ENCODE measurements around the gene ZNF133.
A peak's percentile ranks its signal among the peaks of the same experiment; 100 is the strongest.

ZNF133 gene

DNA sequence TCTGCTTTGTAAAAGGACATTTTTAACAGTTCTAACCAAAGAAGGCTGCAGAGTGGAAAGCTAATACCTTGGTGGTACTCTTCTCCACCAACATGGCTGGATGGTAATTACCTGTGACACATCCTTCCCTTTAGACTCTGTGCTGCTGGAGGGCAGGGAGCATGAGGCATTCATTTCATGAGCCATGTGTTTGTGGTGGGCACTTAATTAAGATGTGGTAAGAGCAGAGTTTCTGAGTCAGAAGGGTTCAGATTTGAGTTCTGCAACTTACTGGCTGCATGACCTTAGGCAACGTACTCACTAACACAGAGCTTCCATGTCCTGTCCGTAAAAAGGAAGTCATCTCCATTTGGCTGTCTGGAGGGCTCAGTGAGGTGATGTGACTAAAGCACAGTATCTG, 9.1 kb upstream of the ZNF133 start:
- intact Hi-C loops (cut with DNase I), result loop anchor here (10.0 kb wide), 1 partner anchor 774 kb away; no protein-coding TSS in a partner anchor
- no peak for DNase-seq

DNA sequence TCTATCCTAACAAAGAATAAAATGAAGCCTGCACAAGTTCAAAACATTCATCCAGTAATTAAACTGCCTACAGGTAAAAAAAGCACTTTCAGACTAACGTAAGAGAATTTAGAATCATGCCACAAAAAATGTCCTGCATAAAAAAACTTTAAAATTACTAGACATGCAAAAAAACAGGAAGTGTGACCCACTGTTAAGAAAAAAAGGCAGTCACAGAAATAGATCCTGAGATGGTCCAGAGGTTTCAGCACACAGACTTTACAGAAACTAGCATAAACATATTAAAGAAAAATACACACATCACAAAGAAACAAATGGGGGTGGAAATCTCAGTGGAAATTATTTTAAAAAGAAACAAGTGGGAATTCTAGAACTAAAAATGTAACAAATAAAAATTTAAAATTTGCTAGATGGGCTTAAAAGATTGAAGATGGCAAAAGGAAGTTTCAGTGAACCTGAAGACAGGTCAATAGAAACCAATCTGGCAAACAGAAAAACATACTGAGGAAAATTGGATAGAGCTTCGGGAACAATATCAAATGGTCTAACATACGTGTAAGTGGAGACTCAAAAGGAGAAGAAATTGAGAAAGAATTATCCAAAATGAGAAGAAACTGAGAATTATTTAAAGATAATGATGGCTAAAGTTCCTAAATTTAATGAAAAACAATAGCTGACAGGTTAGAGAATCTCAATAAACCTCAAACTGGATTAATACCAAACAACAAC, 3.4 kb upstream of the ZNF133 start:
- intact Hi-C loops (cut with DNase I), result loop anchor here (5.0 to 10.0 kb wide), 3 partner anchors 148 to 320 kb away; partner anchors contain the start of genes DZANK1, KAT14, MGME1 and PET117
- no peak for DNase-seq

DNA sequence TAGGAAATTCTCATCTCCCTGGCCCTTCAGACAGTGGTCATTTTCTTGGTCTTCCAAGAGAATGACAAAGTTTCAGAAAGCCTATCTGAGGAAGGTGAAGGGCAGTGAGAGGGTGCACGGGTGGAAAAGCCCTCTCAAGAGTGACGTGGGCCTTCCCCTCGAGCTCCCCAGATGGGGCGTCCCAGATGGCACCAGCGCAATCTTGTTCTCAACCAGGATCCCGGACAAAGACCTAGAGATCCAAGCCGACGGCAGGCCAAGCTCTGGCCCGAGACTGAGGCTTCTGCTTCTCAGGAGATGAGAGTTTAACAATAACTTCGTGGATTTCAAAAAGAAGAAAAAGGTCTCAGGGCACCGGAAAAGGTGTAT, 797 bp upstream of the ZNF133 start:
- DNase-seq, result peak in 2 of 10 donors; percentile 16 to 75
- intact Hi-C loops (cut with DNase I), result loop anchor here (5.0 to 10.0 kb wide), 3 partner anchors 150 to 323 kb away; partner anchors contain the start of genes DZANK1, KAT14, MGME1 and PET117

DNA sequence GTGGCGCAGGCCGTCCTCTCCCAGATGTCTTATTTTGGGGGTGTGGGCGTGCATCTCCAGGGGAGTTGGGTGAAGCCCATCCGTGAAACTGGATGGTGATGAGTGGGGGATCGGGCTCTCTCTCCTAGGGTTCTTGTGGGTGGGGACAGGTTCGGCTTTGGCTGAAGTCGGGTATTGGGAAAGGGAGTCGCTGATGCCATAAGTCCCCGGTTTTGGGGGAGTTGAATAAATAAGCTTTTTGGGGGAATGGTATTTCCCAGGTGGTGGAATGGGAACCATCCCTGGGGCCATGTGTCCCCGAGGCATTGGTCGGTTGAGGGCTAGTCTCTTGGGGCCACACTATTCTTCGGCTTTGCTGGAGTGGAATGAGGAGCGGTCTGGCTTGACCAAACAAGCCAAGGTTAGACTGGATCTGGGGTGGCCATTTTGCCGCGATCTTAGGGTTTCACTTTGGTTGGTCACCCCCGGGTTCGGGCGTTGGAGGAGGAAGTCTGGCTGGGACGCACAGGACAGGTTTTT, 481 bp downstream of the ZNF133 start:
- intact Hi-C loops (cut with DNase I), result loop anchor here (5.0 to 10.0 kb wide), 3 partner anchors 152 to 324 kb away; partner anchors contain the start of genes DZANK1, KAT14, MGME1 and PET117
- DNase-seq, result peak in 2 of 10 donors; percentile 8 to 80

DNA sequence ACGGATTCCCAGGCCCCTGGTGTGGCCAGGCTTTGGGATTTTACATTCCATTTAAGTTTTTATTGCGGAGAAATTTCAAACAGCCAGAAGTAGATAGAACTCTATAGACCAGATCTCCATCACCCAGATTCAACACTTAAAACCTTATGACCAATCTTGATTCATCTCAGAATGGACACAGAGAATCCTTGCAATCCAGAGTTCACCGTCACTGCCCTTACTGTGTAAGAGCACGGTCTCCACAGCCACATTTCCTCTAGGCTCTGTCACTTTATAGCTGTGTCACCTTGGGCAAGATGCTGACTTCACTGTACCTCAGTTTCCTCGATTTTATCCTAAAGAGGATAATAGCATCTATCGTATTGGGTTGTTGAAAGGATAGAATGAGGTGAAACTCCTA, 979 bp downstream of the ZNF133 start:
- intact Hi-C loops (cut with DNase I), result loop anchor here (5.0 to 10.0 kb wide), 3 partner anchors 152 to 325 kb away; partner anchors contain the start of genes DZANK1, KAT14, MGME1 and PET117
- DNase-seq, result no peak

DNA sequence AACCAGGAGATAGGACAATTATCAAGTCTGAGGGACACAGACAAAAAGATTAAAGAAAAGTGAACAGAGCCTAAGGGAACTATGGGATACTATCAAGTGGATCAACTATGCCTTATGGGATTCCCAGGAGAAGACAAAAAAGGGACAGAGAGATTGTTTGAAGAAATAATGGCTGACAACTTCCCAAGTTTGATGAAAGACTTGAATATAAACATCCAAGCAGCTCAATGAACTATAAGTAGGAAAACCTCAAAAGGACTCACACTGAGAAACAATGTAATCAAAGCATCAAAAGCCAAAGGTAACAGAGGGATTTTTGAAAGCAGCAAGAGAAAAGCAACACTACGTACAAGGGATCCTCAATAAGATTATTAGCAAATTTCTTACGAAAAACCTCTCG, 11.0 kb downstream of the ZNF133 start:
- DNase-seq, result no peak
- intact Hi-C loops (cut with DNase I), result no loop called here

DNA sequence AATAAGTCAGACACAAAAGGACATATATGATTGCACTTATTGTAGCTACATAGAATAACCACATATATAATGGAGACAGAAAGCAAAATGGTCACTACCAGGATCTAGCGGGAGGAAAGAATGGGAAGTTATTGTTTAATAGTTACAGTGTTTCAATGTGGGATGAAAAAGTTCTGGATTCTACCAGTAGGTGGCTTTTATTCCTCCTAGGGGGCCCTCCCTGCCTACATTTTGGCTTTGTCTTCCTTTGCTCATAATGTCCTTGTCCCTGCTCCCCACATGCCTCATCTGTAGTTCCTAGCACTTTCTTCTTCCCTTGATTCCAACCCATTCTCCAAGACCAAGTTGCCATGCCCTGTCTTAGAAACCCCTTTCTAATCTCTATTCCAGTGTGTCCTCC, 16.3 kb downstream of the ZNF133 start:
- intact Hi-C loops (cut with DNase I), result no loop called here
- DNase-seq, result no peak

DNA sequence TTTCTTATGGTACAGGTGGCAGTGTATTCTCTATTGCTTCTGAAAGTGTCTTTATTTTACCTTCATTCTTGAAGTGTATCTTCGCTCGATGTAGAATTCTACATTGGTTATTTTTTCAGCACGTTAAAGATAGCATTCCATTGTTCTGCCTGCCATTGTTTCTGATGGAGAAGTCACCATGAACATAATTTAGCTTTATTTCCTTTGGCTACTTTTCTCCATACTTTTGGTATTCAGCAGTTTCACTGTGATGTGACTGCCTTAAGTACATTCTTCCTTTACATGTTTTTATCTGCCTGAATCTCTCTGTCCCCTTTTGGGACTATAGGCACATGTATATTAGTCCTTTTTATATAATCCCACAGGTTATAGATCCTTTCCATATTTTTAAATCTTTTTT, 19.0 kb downstream of the ZNF133 start:
- intact Hi-C loops (cut with DNase I), result no loop called here
- no peak for DNase-seq

DNA sequence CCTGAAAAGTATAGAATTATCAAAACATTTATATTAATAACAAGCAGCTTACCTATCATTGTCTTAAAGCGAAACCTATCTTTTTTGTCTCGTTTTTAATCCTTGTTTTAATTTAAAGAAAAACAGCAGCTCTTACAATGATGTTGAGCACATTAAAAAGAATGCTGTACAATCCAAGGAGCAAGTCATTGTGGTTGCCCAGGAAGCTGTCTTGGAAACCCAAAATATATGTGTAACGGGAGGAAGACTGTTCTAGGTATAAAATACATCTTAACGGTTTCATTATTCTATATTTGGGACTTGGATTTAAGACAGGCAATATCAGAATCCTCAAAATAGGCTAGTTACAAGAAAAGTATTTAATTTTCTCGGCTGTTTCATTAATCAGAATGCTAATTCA, 21.7 kb downstream of the ZNF133 start:
- no peak for DNase-seq
- intact Hi-C loops (cut with DNase I), result no loop called here

DNA sequence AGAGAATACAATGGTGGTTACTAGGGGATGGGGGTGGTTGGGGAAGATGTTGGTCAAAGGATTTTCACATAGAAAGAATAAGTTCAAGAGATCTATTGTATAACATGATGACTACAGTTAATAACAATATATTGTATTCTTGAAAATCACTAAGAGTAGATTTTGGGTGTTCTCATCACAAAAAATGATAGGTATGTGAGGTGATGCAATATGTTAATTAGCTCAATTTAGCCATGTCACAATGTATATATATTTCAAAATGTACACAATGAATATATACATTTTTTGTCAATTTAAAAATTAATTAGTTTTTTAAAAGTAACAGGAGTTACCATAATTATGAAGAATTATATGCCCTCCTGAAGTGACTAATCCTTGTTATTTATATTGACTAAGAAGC, 22.3 kb downstream of the ZNF133 start:
- no peak for DNase-seq
- intact Hi-C loops (cut with DNase I), result no loop called here

DNA sequence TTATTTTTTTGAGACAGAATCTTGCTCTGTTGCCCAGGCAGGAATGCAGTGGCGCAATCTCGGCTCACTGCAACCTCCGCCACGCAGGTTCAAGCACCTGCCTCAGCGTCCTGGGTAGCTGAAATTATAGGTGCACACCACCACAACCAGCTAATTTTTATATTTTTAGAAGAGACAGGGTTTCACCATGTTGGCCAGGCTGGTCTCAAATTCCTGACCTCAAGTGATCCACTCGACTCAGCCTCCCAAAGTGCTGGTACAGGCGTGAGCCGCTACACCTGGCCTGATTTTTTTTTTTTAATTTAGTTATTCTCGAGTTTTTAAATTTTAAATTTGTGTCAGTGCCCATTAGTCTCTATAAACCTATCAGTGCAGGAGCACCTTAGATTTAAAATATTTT, 24.4 kb downstream of the ZNF133 start:
- intact Hi-C loops (cut with DNase I), result no loop called here

DNA sequence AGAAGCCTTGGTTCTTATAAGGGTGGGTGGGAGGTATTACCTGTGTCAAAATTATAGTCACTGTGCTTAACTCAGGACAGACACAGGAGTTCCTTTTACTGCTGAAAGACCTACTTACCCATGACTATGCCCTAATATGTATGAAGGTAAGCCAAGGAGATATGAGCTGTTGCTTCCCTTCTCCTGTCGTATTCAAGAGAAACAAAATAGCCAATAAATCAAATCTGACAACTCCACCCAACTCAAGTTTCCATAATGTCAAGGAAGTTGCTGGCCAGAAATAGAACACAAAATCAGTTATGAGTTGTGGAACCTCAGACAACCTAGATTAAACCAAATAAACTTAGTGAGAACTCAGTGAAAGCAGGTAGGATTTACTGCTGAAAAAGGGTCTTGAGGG, 25.1 kb downstream of the ZNF133 start:
- intact Hi-C loops (cut with DNase I), result no loop called here
- DNase-seq, result no peak

More for the DNA sequence above, 24.4 kb downstream of the ZNF133 start:
- no peak for DNase-seq

DNA sequence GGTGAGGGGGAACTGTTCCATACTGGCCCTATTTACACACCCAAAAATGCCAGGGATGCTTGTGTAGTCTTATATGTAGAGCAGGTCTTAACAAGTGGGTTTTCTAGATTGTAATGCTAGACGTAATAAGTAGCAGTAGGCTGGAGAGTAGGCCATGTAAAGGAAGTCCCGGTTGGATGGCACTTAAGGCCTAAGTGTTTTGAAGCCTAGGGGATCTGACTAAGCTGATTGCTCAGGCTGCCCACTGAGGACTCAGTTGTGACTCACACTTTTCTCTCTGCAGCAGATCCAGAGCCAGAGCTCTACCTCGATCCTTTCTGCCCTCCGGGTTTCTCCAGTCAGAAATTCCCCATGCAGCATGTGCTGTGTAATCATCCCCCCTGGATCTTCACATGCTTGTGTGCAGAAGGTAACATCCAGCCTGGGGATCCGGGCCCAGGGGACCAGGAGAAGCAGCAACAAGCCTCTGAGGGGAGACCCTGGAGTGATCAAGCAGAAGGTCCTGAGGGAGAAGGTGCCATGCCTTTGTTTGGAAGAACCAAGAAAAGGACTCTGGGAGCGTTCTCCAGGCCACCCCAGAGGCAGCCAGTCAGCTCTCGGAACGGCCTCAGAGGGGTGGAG, 26.6 kb downstream of the ZNF133 start:
- peak in 1 of 10 donors; percentile 51 for DNase-seq
- intact Hi-C loops (cut with DNase I), result no loop called here

DNA sequence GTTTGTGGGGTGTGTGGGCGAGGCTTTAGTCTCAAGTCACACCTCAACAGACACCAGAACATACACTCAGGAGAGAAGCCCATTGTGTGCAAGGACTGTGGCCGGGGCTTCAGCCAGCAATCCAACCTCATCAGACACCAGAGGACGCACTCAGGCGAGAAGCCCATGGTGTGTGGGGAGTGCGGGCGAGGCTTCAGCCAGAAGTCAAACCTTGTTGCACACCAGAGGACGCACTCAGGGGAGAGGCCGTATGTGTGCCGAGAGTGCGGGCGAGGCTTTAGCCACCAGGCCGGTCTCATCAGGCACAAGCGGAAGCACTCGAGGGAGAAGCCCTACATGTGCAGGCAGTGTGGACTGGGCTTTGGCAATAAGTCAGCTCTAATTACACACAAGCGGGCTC, 27.8 kb downstream of the ZNF133 start:
- intact Hi-C loops (cut with DNase I), result no loop called here
- DNase-seq, result peak in 1 of 10 donors; percentile 57

DNA sequence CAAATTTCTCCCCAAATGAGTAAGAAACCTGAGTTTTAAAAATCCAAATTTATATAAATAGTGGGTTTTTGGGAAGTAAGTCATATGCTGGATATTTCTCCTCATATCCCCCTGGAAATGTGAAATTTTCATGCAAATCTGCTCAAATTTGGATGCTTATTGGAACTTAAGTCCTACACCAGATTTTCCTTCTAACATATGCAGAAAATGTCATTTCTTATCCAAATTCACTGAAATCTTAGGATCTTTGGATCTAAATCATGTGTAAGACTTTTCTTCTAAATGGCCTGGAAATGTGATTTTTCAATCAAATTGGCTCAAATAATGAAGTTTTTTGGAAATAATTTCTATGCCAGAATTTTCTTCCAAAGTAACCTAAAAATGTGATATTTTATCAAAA, 33.0 kb downstream of the ZNF133 start:
- intact Hi-C loops (cut with DNase I), result no loop called here
- DNase-seq, result no peak

DNA sequence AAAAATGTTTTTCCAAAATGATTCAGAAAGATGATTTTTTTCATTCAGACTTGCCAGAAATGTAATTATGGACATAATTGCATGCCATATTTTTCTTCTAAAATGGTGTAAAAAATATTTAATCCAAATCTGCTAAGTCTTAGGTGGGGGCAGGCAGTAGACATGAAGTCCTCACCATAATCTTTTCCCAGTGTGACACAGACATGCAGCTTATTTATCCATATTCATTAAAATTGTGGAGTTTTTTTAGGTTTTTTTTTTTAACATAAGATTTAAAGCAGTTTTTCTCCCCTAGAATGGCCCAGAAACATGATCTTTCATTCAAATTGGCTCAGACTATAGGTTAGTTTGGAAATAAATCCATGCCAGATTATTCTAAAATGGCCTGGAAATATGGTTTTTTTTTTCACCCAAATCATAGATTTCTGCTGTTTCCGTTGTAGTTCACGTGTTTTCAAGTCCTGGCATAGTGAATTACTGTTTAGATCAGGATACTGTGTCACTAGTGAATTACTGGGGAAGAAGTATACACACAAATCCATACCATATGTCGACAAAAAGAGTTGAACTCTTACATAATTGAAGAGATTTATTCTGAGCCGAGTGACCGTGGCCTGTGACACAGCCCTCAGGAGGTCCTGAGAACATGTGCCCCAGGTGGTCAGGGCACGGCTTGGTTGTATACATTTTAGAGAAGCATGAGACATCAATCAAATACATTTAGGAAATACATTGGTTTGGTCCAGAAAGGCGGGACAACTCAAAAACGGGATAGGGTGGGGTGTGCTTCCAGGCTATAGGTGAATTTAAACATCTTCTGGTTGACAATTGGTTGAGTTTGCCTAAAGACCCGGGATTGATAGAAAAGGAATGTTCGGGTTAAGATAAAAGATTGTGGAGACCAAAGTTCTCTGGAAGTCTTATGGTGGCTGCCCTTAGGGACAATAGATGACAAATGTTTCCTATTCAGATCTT, 33.9 kb downstream of the ZNF133 start:
- DNase-seq, result no peak
- intact Hi-C loops (cut with DNase I), result no loop called here

DNA sequence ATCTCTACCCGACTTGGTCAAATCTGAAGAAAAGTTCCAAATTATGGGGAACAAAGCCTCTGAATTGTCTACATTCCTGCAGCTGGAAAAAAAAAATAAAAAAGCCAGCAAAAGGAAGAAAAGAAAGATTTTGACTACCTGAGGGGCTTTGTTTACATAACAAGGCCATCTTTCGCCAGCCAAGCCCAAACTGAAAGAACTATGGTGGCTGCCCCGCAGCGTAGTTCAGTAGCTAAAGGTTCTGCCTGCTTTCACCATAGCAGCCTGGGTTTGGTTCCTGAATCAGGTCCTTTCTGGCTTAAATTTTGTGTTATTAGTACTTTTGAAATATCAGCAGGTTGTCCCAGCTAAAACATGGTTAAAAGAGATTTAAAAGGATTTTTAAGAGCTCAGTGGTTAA, 35.4 kb downstream of the ZNF133 start:
- intact Hi-C loops (cut with DNase I), result no loop called here
- no peak for DNase-seq

DNA sequence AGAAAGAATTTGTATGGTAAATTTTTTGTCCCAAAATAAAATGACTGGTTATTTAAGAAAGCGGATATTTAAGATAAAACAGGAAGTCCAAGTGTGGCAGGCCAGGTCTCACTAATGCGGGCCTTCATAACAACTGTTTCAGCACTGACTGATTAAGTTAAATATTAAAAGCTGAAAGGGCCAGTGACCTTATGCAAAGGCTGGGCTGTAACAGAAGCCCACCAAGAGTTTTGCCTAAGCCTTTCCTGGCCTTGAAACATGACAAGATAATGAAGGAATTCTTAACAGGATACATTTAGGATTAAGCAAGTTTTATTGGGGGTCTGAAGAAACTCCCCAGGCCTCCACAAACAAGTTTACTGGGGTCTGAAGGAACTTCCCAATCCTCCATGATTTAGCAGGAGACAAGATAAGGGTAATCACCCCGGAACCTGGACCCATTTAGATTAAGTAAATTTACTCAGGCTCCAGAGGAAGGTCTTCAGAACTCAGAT, 36.3 kb downstream of the ZNF133 start:
- intact Hi-C loops (cut with DNase I), result no loop called here
- DNase-seq, result no peak

DNA sequence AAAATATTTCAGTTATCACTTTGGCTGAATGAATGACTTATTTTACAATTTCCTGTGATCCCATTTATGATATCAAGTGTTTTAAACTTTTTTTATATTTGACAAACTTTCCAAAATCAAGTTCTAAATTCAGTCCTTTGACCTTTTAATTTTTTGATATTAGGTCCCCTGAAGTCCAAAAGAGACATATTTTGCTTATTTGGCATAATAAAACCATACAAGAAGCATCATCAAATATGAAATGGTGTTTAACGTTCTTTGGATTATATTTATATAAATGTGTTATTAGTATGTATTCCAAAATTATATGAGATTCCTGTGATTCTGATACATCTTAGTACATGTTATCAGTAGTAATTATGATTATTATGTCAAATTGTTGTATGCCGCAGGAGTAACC, 38.7 kb downstream of the ZNF133 start:
- intact Hi-C loops (cut with DNase I), result no loop called here
- DNase-seq, result no peak

DNA sequence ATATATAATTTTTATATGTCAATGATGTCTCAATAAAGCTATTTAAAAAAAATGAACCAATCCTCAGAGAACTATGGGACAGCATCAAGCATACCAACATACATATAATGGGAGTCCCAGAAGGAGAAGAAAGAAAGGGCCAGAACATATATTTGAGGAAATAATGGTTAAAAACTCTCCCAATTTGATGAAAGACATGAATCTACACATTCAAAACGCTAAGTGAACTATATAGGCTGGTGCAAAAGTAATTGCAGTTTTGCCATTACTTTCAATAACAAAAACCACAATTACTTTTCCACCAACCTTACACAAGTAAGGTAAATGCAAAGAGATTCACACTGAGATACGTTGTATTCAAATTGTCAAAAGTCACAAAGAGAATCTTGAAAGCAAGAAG, 43.4 kb downstream of the ZNF133 start:
- intact Hi-C loops (cut with DNase I), result no loop called here
- no peak for DNase-seq
